GM12878 (cell line): ENCODE results near the gene PHPT1. TPM values are rescaled to one million over a fixed set of nuclear protein-coding genes. Genes with fewer than 3 reads are reported as not detected.
A peak's percentile ranks its signal among the peaks of the same experiment; 100 is the strongest.

ENCODE experiments used
- CREM ChIP-seq: IDR thresholded peaks from 2 replicates; pipeline ENCODE4 v1.6.1; 2014; ENCODE audit warnings: antibody characterized with exemption, low read depth
- EED ChIP-seq: sonication (generic); IDR thresholded peaks from 2 replicates; pipeline ENCODE4 v1.6.1; 2016; ENCODE audit warnings: antibody characterized with exemption, low read depth
- EP300 ChIP-seq, 2 experiments: fragments of 150-350 bp in 1 of 2; IDR thresholded peaks; 2 replicates each; pipeline ENCODE4 v1.6.1; 2011 to 2012; ENCODE audit warnings: low read depth in 2 of 2, low read length in 2 of 2, borderline replicate concordance in 1 of 2, improper control_type of control experiment in 1 of 2, inconsistent platforms in 1 of 2; ENCODE audit not compliant: control insufficient read depth in 1 of 2
- ESRRA ChIP-seq: IDR thresholded peaks from 2 replicates; pipeline ENCODE4 v1.6.1; 2012; ENCODE audit warnings: mild to moderate bottlenecking, low read length, improper control_type of control experiment
- IKZF2 ChIP-seq, 2 experiments: fragments of 450-650 bp; IDR thresholded peaks; 2 replicates each; pipeline ENCODE4 v1.6.1; 2017; ENCODE audit warnings: mild to moderate bottlenecking in 2 of 2, moderate library complexity in 2 of 2
- JUND ChIP-seq: IDR thresholded peaks from 2 replicates; pipeline ENCODE4 v1.6.1; 2012; ENCODE audit warnings: low read depth, mild to moderate bottlenecking, low read length, improper control_type of control experiment, moderate library complexity
- KAT2A ChIP-seq: conservative IDR thresholded peaks from 2 replicates; pipeline ENCODE4 v1.6.1; 2011; ENCODE audit warnings: low read depth, low read length; ENCODE audit not compliant: control insufficient read depth
- KLF5 ChIP-seq: fragments of 450-650 bp; IDR thresholded peaks from 2 replicates; pipeline ENCODE4 v1.6.1; 2014; ENCODE audit warnings: mild to moderate bottlenecking; ENCODE audit not compliant: partially characterized antibody
- NR2C1 ChIP-seq: fragments of 450-650 bp; IDR thresholded peaks from 2 replicates; pipeline ENCODE4 v1.6.1; 2017; ENCODE audit warnings: antibody characterized with exemption, mild to moderate bottlenecking, moderate library complexity
- POLR2A ChIP-seq: IDR thresholded peaks from 2 replicates; pipeline ENCODE4 v1.6.1; 2011; ENCODE audit warnings: low read depth, mild to moderate bottlenecking, low read length
- POU2F2 ChIP-seq: IDR thresholded peaks from 3 replicates; pipeline ENCODE4 v1.6.1; 2011; ENCODE audit warnings: low read depth, mild to moderate bottlenecking, low read length, borderline replicate concordance
- SIN3A ChIP-seq: IDR thresholded peaks from 2 replicates; pipeline ENCODE4 v1.6.1; 2012; ENCODE audit warnings: low read depth, low read length, improper control_type of control experiment
- TAF1 ChIP-seq: IDR thresholded peaks from 2 replicates; pipeline ENCODE4 v1.6.1; 2011; ENCODE audit warnings: mild to moderate bottlenecking, low read depth, low read length, borderline replicate concordance
- TCF3 ChIP-seq: IDR thresholded peaks from 2 replicates; pipeline ENCODE4 v1.6.1; 2012; ENCODE audit warnings: low read depth, mild to moderate bottlenecking, low read length, borderline replicate concordance; ENCODE audit not compliant: insufficient read depth
- ZNF207 ChIP-seq: fragments of 450-650 bp; IDR thresholded peaks from 2 replicates; pipeline ENCODE4 v1.6.1; 2014; ENCODE audit warnings: antibody characterized with exemption, mild to moderate bottlenecking, borderline replicate concordance
- ZSCAN29 ChIP-seq: fragments of 450-650 bp; IDR thresholded peaks from 2 replicates; pipeline ENCODE4 v1.6.1; 2017; ENCODE audit warnings: mild to moderate bottlenecking, moderate library complexity
- ZZZ3 ChIP-seq: IDR thresholded peaks from 2 replicates; pipeline ENCODE4 v1.6.1; 2011; ENCODE audit warnings: low read depth; ENCODE audit not compliant: control insufficient read depth, insufficient read length
- polyA plus RNA-seq, 11 experiments: library from polyadenylated mRNA; depleted of rRNA in 4 of 11; unstranded in 6 of 11; stranded (reverse) in 5 of 11; fragments of >200 nt; fragmentation: Nextera tagmentation in 4 of 11; fragmentation: Illumina TruSeq in 1 of 11; extraction: Ambion mirVana in 4 of 11; extraction: Trizol in 1 of 11; gene quantifications; 1 replicate in 1 of 11; 2 replicates in 10 of 11; pipeline versions ENCODE4 v1.2.1 to v1.2.3, GENCODE V29; 2011 to 2016; ENCODE audit warnings: inconsistent platforms in 2 of 11, missing spikeins in 2 of 11, low read depth in 1 of 11
- total RNA-seq, 4 experiments: library from RNA; depleted of rRNA in 3 of 4; stranded (reverse); fragments of >200 nt in 3 of 4; fragmentation: Illumina TruSeq in 1 of 4; extraction: Trizol in 1 of 4; gene quantifications; 2 replicates each; pipeline versions ENCODE4 v1.2.1 to v1.2.3, GENCODE V29; 2013 to 2021
- TF ChIP-seq, protein P1 (sequence below): fragments of 150-350 bp; IDR thresholded peaks from 2 replicates; pipeline ENCODE4 v1.6.1; 2014; ENCODE audit warnings: mild to moderate bottlenecking, low read depth, low read length
- TF ChIP-seq, protein P2 (sequence below): fragments of 150-350 bp; IDR thresholded peaks from 2 replicates; pipeline ENCODE4 v1.6.1; 2016; ENCODE audit warnings: low read depth, low read length
- TF ChIP-seq, protein P3 (sequence below): IDR thresholded peaks from 2 replicates; pipeline ENCODE4 v1.6.1; 2012; ENCODE audit warnings: low read depth, low read length, improper control_type of control experiment
- TF ChIP-seq, protein P4 (sequence below): IDR thresholded peaks from 2 replicates; pipeline ENCODE4 v1.6.1; 2011; ENCODE audit warnings: mild to moderate bottlenecking, low read depth, low read length, moderate library complexity; ENCODE audit not compliant: insufficient replicate concordance

PHPT1 gene
- total and polyA plus RNA-seq, 10 of the 15 experiments (the other 5 are each of a cell fraction or from before 2014, with no cell fraction given) = 56.2 to 323 (median 140) TPM

DNA sequence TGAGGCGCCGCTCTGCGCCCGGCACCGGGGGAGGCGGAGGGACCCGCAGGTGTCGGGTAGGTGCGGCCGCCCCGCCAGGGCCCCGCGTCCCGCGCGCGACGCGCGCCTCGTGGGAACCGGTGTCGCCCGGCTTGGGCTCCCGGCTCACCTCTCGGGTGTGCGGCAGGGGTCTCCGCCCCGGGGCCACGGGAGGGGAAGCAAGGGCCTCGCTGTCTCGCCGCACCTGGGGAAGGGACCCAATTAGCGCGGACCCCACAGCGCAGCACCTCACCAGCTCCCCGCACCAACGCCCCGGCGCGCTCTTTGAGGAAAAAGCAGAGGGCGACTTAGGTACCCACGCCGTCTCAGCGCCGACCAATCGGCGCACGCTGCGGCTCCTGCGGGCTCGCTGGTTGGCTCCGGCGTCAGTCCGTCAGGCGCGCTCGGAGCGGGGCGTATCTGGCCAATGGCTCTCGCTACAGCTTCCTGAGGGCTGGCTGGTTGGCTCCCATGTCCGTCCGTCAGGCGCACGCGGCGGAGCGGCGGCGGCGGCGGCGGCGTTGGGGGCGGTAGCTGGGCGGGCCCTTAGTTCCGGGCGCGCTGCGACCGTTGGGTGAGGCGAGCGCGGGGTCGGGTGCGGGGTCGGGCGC lies 36.9 kb downstream of the PHPT1 start, which contains the start of gene TRAF2 (continued):
- TF ChIP-seq ZZZ3 (no peak), KLF5 (peak; percentile 93), IKZF2 (IDR thresholded peaks at IDR 0.05) (no peak), SIN3A (peak; percentile 39; the same call in 1 of the 2 replicates), JUND (no peak), ZSCAN29 (no peak), POU2F2 (peak; percentile 61; the same call in 1 of the 3 replicates), POLR2A (peak; percentile 90), EP300 (IDR thresholded peaks at IDR 0.05; ENCODE audit: borderline replicate concordance in 1 of 2, control insufficient read depth in 1 of 2, low read depth in 2 of 2, low read length in 2 of 2) (no peak), KAT2A (no peak), EED (no peak), TAF1 (0 out of 2 replicates have a peak, but pooled peaks have one; percentile 59), CREM (peak; percentile 77), ESRRA (0 out of 2 replicates have a peak, but pooled peaks have one; percentile 45), TCF3 (no peak), NR2C1 (no peak), ZNF207 (0 out of 2 replicates have a peak, but pooled peaks have one; percentile 23)
- TF ChIP-seq, protein P1, sequence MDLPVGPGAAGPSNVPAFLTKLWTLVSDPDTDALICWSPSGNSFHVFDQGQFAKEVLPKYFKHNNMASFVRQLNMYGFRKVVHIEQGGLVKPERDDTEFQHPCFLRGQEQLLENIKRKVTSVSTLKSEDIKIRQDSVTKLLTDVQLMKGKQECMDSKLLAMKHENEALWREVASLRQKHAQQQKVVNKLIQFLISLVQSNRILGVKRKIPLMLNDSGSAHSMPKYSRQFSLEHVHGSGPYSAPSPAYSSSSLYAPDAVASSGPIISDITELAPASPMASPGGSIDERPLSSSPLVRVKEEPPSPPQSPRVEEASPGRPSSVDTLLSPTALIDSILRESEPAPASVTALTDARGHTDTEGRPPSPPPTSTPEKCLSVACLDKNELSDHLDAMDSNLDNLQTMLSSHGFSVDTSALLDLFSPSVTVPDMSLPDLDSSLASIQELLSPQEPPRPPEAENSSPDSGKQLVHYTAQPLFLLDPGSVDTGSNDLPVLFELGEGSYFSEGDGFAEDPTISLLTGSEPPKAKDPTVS = 0 out of 2 replicates have a peak, but pooled peaks have one; percentile 51
- TF ChIP-seq, protein P2, sequence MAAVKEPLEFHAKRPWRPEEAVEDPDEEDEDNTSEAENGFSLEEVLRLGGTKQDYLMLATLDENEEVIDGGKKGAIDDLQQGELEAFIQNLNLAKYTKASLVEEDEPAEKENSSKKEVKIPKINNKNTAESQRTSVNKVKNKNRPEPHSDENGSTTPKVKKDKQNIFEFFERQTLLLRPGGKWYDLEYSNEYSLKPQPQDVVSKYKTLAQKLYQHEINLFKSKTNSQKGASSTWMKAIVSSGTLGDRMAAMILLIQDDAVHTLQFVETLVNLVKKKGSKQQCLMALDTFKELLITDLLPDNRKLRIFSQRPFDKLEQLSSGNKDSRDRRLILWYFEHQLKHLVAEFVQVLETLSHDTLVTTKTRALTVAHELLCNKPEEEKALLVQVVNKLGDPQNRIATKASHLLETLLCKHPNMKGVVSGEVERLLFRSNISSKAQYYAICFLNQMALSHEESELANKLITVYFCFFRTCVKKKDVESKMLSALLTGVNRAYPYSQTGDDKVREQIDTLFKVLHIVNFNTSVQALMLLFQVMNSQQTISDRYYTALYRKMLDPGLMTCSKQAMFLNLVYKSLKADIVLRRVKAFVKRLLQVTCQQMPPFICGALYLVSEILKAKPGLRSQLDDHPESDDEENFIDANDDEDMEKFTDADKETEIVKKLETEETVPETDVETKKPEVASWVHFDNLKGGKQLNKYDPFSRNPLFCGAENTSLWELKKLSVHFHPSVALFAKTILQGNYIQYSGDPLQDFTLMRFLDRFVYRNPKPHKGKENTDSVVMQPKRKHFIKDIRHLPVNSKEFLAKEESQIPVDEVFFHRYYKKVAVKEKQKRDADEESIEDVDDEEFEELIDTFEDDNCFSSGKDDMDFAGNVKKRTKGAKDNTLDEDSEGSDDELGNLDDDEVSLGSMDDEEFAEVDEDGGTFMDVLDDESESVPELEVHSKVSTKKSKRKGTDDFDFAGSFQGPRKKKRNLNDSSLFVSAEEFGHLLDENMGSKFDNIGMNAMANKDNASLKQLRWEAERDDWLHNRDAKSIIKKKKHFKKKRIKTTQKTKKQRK = peak; percentile 96
- TF ChIP-seq, protein P3, sequence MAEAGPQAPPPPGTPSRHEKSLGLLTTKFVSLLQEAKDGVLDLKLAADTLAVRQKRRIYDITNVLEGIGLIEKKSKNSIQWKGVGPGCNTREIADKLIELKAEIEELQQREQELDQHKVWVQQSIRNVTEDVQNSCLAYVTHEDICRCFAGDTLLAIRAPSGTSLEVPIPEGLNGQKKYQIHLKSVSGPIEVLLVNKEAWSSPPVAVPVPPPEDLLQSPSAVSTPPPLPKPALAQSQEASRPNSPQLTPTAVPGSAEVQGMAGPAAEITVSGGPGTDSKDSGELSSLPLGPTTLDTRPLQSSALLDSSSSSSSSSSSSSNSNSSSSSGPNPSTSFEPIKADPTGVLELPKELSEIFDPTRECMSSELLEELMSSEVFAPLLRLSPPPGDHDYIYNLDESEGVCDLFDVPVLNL = peak; percentile 47; the same call in 1 of the 2 replicates
- TF ChIP-seq, protein P4, sequence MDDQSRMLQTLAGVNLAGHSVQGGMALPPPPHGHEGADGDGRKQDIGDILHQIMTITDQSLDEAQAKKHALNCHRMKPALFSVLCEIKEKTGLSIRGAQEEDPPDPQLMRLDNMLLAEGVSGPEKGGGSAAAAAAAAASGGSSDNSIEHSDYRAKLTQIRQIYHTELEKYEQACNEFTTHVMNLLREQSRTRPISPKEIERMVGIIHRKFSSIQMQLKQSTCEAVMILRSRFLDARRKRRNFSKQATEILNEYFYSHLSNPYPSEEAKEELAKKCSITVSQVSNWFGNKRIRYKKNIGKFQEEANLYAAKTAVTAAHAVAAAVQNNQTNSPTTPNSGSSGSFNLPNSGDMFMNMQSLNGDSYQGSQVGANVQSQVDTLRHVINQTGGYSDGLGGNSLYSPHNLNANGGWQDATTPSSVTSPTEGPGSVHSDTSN = peak; percentile 100
